Sigmoid colon (tissue), 4 donors: ENCODE results near the gene RPS6KA5.

Source experiments
- EP300 ChIP-seq, 4 donors: sonication (generic); formaldehyde crosslinking; IDR thresholded peaks; one replicate each; pipeline ENCODE4 v1.6.1; 2017; ENCODE audit warnings: antibody characterized with exemption in 4 of 4
- POLR2A ChIP-seq, 2 donors: fragments of 450-650 bp; IDR thresholded peaks; one replicate each; pipeline ENCODE4 v1.6.1; 2016; ENCODE audit warnings: antibody characterized with exemption in 2 of 2, mild to moderate bottlenecking in 2 of 2, moderate library complexity in 2 of 2
- POLR2AphosphoS5 ChIP-seq, 4 donors: sonication (generic); formaldehyde crosslinking; IDR thresholded peaks; one replicate each; pipeline ENCODE4 v1.6.1; 2017; ENCODE audit warnings: antibody characterized with exemption in 4 of 4
- TF ChIP-seq, protein P1 (sequence below), 4 experiments: fragments of 450-650 bp in 3 of 4; fragments of 200-600 bp in 1 of 4; IDR thresholded peaks; one replicate each; pipeline ENCODE4 v1.5.1; 2016 to 2019; ENCODE audit warnings: antibody characterized with exemption in 4 of 4, mild to moderate bottlenecking in 3 of 4, moderate library complexity in 2 of 4

- TF ChIP-seq POLR2AphosphoS5 (IDR thresholded peaks at IDR 0.05) (no peak), POLR2A (IDR thresholded peaks at IDR 0.05) (no peak), EP300 (IDR thresholded peaks at IDR 0.05) (no peak)
- TF ChIP-seq, protein P1, sequence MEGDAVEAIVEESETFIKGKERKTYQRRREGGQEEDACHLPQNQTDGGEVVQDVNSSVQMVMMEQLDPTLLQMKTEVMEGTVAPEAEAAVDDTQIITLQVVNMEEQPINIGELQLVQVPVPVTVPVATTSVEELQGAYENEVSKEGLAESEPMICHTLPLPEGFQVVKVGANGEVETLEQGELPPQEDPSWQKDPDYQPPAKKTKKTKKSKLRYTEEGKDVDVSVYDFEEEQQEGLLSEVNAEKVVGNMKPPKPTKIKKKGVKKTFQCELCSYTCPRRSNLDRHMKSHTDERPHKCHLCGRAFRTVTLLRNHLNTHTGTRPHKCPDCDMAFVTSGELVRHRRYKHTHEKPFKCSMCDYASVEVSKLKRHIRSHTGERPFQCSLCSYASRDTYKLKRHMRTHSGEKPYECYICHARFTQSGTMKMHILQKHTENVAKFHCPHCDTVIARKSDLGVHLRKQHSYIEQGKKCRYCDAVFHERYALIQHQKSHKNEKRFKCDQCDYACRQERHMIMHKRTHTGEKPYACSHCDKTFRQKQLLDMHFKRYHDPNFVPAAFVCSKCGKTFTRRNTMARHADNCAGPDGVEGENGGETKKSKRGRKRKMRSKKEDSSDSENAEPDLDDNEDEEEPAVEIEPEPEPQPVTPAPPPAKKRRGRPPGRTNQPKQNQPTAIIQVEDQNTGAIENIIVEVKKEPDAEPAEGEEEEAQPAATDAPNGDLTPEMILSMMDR (IDR thresholded peaks at IDR 0.05), result no peak
Measured at GRCh38 chr14:90886297-90886815, 174.1 kb downstream of the RPS6KA5 start.
